Hepatocyte (in vitro differentiated cells): Measurements from ENCODE around the gene TMEM204. TPM values are rescaled to one million over a fixed set of nuclear protein-coding genes. Genes with fewer than 3 reads are reported as not detected.

Source experiments
- DNase-seq: peaks from one replicate; pipeline ENCODE4 v3.0.0-alpha.2; 2016; ENCODE audit warnings: low spot score
- H2AFZ ChIP-seq: fragments of 200-600 bp; sonication (generic); 2 replicates; pipeline ENCODE4 v1.6.0; 2016; ENCODE audit warnings: antibody characterized with exemption, mild to moderate bottlenecking
- H3K27ac ChIP-seq: fragments of 200-600 bp; sonication (generic); 2 replicates; pipeline ENCODE4 v1.5.1; 2016; ENCODE audit warnings: mild to moderate bottlenecking
- H3K27me3 ChIP-seq: fragments of 200-600 bp; sonication (generic); 2 replicates; pipeline ENCODE4 v1.6.1; 2016
- H3K36me3 ChIP-seq: fragments of 200-600 bp; sonication (generic); replicated peaks from 2 replicates; pipeline ENCODE4 v1.5.1; 2016; ENCODE audit warnings: low read depth; ENCODE audit not compliant: insufficient read depth
- H3K4me1 ChIP-seq: fragments of 200-600 bp; sonication (generic); 2 replicates; pipeline ENCODE4 v1.5.1; 2016; ENCODE audit warnings: mild to moderate bottlenecking, moderate library complexity; ENCODE audit not compliant: insufficient read depth
- H3K4me2 ChIP-seq: fragments of 200-600 bp; sonication (generic); 2 replicates; pipeline ENCODE4 v1.6.0; 2016
- H3K4me3 ChIP-seq: fragments of 200-600 bp; sonication (generic); 2 replicates; pipeline ENCODE4 v1.5.1; 2016; ENCODE audit warnings: mild to moderate bottlenecking
- H3K79me2 ChIP-seq: fragments of 200-600 bp; sonication (generic); 2 replicates; pipeline ENCODE4 v1.6.0; 2017; ENCODE audit warnings: mild to moderate bottlenecking
- H3K9me2 ChIP-seq: fragments of 200-600 bp; sonication (generic); replicated peaks from 2 replicates; pipeline ENCODE4 v1.6.0; 2017; ENCODE audit warnings: mild to moderate bottlenecking; ENCODE audit not compliant: insufficient read depth
- H3K9me3 ChIP-seq: fragments of 200-600 bp; sonication (generic); 2 replicates; pipeline ENCODE4 v1.5.1; 2016; ENCODE audit warnings: low read depth, mild to moderate bottlenecking
- H4K20me1 ChIP-seq: fragments of 200-600 bp; sonication (generic); 2 replicates; pipeline ENCODE4 v1.6.0; 2016; ENCODE audit warnings: mild to moderate bottlenecking; ENCODE audit not compliant: insufficient read depth, poor library complexity, severe bottlenecking
- CTCF ChIP-seq: fragments of 200-600 bp; sonication (generic); IDR thresholded peaks from 2 replicates; pipeline ENCODE4 v1.5.1; 2016; ENCODE audit warnings: antibody characterized with exemption, mild to moderate bottlenecking; ENCODE audit not compliant: poor library complexity
- EZH2 ChIP-seq: fragments of 200-600 bp; sonication (generic); IDR thresholded peaks from 2 replicates; pipeline ENCODE4 v1.6.1; 2016; ENCODE audit warnings: antibody characterized with exemption, mild to moderate bottlenecking, borderline replicate concordance
- EZH2phosphoT487 ChIP-seq: fragments of 200-600 bp; sonication (generic); IDR thresholded peaks from one replicate; pipeline ENCODE4 v1.6.1; 2018; ENCODE audit warnings: antibody characterized with exemption, mild to moderate bottlenecking, low read depth, moderate library complexity; ENCODE audit not compliant: unreplicated experiment, severe bottlenecking
- WGBS: methylation state at CpG from one replicate; pipeline ENCODE4 v1.1.6; 2016; ENCODE audit warnings: low lambda C conversion rate; ENCODE audit errors: missing lambda C conversion rate; 5-methylcytosine and 5-hydroxymethylcytosine counted together
- polyA plus RNA-seq: library from polyadenylated mRNA; unstranded; fragments of >200 nt; fragmentation: Nextera tagmentation; extraction: Ambion mirVana; gene quantifications from 2 replicates; pipeline ENCODE4 v1.2.1, GENCODE V29; 2016
- total RNA-seq: library from RNA; depleted of rRNA; stranded (reverse); fragments of >200 nt; gene quantifications from 2 replicates; pipeline ENCODE4 v1.2.3, GENCODE V29; 2014

Gene TMEM204
- total and polyA plus RNA-seq, 2 experiments from 2014 or later: 2.7 to 5.4 TPM

GRCh38 chr16:1597154-1597553, 63.7 kb downstream of the TMEM204 start:
- H3K27ac ChIP-seq: no peak overlapping the region
- H3K4me1 ChIP-seq: no peaks in the 10 kb centered on the region
- H2AFZ ChIP-seq: no peak overlapping the region
- H3K4me3 ChIP-seq: no peak overlapping the region
- H3K4me2 ChIP-seq: no peak overlapping the region
- H3K36me3 ChIP-seq: no peaks in the 10 kb centered on the region
- H3K79me2 ChIP-seq: no peaks in the 10 kb centered on the region
- H3K27me3 ChIP-seq: no peaks in the 10 kb centered on the region
- no peak for TF ChIP-seq CTCF
- TF ChIP-seq EZH2: no peak
- TF ChIP-seq EZH2phosphoT487: no peak
- no peak for DNase-seq
- WGBS: 94% methylated on average over 13 of the region's 13 CpGs
- H3K9me3 ChIP-seq: no peaks in the 10 kb centered on the region
- no peaks in the 10 kb centered on the region for H4K20me1 ChIP-seq
- no peaks in the 10 kb centered on the region for H3K9me2 ChIP-seq

GRCh38 chr16:1601031-1601430, 67.6 kb downstream of the TMEM204 start:
- DNase-seq: no peak
- no peak for TF ChIP-seq CTCF
- no peak for TF ChIP-seq EZH2phosphoT487
- TF ChIP-seq EZH2: no peak
- H2AFZ ChIP-seq: no peak overlapping the region
- H3K4me2 ChIP-seq: no peak overlapping the region
- WGBS: 93% methylated on average over 7 of the region's 7 CpGs
- H3K27me3 ChIP-seq: no peaks in the 10 kb centered on the region
- no peaks in the 10 kb centered on the region for H3K9me2 ChIP-seq
- H3K36me3 ChIP-seq: no peaks in the 10 kb centered on the region
- no peak overlapping the region for H3K4me3 ChIP-seq
- no peaks in the 10 kb centered on the region for H3K79me2 ChIP-seq
- H3K9me3 ChIP-seq: no peaks in the 10 kb centered on the region
- H4K20me1 ChIP-seq: no peaks in the 10 kb centered on the region
- no peaks in the 10 kb centered on the region for H3K4me1 ChIP-seq
- H3K27ac ChIP-seq: no peak overlapping the region

GRCh38 chr16:1601489-1601888, 68.0 kb downstream of the TMEM204 start:
- no peaks in the 10 kb centered on the region for H3K9me3 ChIP-seq
- H3K79me2 ChIP-seq: no peaks in the 10 kb centered on the region
- H3K36me3 ChIP-seq: no peaks in the 10 kb centered on the region
- no peak overlapping the region for H3K4me3 ChIP-seq
- no peaks in the 10 kb centered on the region for H3K9me2 ChIP-seq
- 94% methylated on average over 6 of the region's 6 CpGs for WGBS
- H2AFZ ChIP-seq: no peak overlapping the region
- H3K27ac ChIP-seq: no peak overlapping the region
- no peaks in the 10 kb centered on the region for H3K27me3 ChIP-seq
- no peaks in the 10 kb centered on the region for H4K20me1 ChIP-seq
- TF ChIP-seq EZH2 (no peak), EZH2phosphoT487 (no peak), CTCF (no peak)
- DNase-seq: no peak
- no peak overlapping the region for H3K4me2 ChIP-seq
- no peaks in the 10 kb centered on the region for H3K4me1 ChIP-seq

- Histone ChIP-seq H2AFZ (no peak overlapping the region), H3K4me2 (no peak overlapping the region), H3K9me2 (no peaks in the 10 kb centered on the region), H3K27ac (no peak overlapping the region), H4K20me1 (no peaks in the 10 kb centered on the region), H3K4me1 (no peaks in the 10 kb centered on the region), H3K36me3 (no peaks in the 10 kb centered on the region), H3K27me3 (no peaks in the 10 kb centered on the region), H3K4me3 (no peak overlapping the region), H3K9me3 (no peaks in the 10 kb centered on the region), H3K79me2 (no peaks in the 10 kb centered on the region)
- TF ChIP-seq EZH2 (no peak), EZH2phosphoT487 (no peak), CTCF (no peak)
- 91% methylated on average over 20 of the region's 20 CpGs for WGBS
- DNase-seq: no peak
These were observed 68.8 kb downstream of the TMEM204 start for GRCh38 chr16:1602285-1602684.
